ENCODE measurements around the gene RNF19B. TPM values are rescaled to one million over a fixed set of nuclear protein-coding genes. Genes with fewer than 3 reads are reported as not detected.
A peak's percentile ranks its signal among the peaks of the same experiment; 100 is the strongest.

Gene RNF19B
- total RNA-seq, 1 donor from 2014 or later: 12.3 TPM

DNA sequence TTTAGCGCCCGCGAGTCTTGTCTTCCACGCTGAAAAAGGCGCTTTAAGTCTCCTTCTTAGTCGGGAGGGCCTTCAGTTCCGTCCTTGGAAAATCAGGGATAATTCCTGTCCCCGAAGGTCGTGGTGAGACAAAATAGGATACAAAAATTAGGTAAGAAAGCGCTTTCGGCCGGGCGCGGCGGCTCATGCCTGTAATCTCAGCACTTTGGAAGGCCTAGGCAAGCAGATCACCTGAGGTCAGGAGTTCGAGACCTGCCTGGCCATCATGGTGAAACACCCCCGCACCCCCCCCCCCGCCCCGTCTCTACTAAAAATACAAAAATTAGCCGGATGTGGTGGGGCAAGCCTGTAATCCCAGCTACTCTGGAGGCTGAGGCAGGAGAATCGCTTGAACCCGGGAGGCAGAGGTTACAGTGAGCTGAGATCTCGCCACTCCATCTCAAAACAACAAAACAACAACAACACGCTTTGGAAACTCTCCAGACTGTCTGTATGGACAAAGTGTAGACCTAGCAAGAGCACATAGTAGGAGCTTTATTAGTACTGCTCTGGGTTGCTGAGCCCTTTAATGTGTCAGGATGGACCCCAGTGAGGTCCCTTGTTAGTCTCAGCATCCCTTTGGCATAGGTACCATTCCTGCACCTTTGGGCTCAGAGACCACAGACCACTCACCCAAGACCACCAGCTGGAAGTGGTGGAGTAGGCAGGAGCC, 62.6 kb downstream of the RNF19B start:
- DNase-seq (ENCODE audit: low spot score): no peak

DNA sequence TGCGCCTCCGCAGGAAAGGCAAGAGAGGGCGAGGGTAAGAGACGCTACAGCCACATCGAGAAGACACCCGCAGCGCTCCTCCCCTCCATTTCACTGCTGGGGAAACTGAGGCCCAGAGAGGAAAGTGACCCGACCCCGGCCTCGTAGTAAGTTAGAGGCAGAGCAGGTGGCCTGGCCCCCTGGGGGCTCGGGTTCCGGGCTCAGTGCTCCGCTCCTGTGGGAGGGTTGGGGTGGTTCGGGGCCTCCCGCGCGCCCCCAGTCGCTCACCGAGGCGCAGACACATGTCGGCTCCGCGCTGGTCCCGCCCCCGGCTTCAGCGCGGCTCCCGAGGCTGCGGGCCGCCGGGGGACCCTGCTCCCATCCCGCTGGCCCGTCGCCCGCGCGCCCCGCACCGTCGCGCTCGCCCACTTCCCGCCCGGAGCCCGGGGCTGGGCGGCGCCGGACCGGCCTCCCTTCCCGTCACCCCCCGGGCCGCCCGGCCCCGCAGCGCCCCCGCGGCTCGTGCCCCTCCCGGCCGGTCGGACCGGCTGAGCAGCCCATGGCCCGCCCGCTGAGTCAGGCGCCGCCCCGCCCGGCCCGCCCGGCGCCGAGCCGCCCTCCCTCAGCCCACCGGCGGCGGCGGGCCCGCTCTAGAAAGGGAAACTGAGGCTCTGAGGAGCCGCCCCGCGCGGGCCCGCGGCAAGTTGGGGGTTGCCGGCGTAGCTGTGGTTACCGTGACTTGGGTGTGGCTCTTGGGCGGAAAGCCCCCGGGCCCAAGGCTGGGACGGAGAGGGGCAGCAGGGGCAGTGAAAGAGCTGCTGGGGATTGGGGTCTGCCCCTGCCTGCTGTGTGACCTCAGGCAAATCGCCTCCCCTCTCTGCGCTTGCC, 63.4 kb downstream of the RNF19B start, which contains the start of gene TMEM54:
Gene TMEM54, minus strand, starts transcription at position 434 of the 867 bp plus-strand sequence. Its CDS starts 151 bp downstream, at position 283.
- DNase-seq (ENCODE audit: low spot score): peak; percentile 45

DNA sequence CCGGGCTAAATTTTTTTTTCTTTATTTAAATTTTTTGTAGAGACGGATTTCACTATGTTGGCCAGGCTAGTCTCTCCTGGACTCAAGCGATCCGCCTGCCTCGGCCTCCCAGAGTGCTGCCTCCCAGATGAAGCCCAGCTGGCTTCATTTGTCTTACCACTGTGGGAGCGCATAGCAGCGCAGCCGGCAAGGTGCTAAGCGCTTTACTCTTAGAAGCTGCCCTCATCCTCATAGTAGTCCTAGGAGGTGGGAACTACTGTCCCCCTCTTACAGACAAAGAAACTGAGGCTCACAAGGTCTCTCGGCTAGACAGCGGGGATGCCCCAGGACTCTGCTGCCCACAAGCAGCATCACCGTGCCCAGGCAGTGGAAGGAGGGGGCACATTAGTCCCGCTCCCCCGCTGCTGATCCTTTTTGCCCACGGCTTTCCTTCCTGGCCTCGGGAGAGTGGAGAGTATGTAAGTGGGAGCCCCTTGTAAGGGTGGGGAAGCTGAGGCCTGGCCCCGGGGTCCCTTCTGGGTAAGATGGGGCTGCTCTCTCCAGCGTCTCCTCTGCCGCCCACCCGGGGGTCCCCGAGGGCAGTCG, 64.1 kb downstream of the RNF19B start:
- no peak for DNase-seq (ENCODE audit: low spot score)

DNA sequence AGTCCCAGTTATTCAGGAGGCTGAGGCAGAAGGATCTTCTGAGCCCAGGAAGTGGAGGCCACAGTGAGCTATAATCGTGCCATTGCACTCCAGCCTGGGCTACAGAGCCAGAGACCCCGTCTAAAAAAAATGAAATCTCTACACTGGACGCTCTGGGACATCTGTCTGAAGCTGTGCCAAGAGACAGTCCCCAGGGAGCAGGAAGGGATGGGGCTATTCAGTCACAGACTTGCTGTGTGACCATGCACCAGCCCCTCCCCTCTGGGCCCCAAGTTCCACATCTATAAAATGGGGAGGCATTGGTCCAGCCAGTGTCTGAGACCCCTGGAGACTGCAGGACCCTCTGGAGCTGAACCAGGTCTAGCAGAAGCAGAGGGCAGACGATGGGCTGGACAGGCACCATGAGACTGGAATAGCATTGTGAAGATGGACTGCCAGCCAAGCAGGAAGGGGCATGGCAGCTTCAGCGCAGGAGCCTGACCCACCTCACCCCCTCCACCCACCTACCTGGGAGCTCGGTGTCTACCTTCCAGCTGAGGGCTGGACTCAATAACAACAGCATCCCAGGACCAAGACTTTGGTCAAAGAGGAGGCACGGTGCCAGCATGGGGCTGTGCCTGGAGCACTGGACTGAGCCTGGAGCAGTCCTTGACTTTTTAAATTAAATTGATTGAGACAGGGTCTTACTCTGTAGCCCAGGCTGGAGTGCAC, 64.9 kb downstream of the RNF19B start:
- DNase-seq (ENCODE audit: low spot score): no peak

DNA sequence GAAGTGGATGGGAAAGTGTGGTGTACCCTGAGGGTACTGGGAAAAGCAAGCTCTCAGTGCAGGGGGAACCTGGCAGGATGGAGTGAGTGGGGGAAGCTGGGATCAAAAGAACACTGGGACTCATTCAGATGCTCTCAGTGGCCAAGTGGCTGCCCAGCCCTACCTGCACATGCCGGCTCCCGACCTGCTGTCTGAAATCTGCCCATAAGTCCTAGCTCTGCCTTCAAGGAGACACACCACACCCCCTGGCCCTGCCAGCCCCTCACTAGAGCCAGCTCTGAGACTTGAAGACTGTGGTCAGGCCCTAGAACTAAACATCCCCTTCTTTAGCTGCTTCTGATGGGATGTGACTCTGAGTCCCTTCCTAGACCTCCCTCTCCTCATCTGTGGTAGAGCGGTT, 65.7 kb downstream of the RNF19B start:
- no peak for DNase-seq (ENCODE audit: low spot score)

DNA sequence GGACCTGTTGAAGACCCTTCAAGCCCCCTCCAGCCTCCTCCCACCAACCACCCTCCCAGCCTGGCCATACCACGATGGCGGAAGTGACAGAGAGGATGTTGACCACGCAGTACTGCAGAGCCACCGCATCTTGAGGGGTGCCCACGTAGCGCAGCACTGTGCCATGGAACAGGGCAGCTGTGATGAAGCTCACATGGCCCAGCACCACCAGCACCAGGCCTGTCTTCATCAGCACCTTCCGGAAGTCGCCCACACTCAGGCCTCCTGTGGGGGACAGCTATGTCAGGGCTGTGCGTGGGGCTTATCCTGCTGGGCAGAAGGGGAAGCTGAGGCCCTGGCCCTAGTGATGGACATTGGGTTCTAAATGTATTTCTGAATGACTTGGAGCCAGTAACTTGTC, 66.6 kb downstream of the RNF19B start:
- DNase-seq (ENCODE audit: low spot score): no peak

DNA sequence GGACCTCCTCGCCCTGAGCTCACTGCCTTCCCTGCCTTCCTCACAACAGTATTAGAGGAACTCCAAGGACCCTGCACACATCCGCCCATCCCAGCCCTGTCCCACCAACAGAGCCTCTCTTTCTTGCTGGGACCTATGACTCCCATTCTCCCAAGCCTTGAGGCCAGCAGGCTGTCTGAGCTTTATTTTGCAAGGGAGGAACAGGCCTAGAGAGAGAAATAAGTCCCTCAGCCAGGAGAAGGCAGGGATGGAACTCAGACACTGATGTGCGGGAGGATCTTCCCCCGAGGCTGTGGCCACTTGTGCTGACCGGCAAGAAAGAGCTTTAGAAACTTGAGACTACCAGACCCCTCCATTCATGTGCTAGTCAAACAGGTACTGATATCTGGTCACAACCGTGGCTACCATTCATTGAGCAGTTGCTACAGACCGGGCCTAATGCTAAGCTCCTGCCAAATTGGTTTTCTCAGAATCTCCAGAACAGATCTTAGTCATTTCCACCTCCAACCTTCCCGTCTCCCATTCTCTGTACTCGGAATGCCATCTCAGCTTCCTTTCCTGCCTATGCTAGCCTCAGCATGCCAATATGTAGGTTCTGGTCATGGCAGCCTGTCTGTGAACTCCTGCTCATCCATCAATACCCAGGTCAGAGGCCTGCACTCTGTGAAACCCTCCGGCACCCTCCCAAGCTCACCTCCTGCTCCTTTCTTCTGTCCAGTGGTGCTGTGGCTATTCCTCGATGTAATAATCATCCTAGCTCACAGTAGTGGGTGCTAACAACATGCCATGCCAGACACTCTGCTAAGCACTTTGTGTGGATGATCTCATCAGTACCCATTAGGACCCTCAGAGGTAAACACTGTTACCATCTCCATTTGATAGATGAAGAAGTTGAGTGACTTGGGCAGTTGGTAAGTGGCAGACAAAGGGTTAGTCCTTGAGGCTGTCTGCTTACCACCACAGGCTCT, 67.2 kb downstream of the RNF19B start:
- DNase-seq (ENCODE audit: low spot score): no peak

DNA sequence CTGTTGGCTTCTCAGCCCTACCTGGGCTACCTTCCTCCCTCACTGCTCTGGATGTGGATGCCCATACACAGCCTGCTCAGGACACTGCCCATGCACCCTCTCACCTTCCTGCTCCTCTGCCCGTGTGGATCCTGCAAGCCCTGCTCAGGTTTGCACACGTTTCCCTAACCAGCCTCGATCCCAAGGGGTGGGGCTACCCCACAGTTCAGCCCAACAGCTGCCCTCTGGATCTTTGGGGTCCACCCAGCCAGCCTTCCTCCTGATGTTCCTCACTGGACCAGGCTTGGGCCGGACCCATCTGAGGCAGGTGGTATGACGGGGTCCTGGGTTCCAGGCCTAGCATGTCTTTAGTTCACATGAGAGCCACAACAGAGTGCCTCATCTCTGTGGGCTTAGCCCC, 68.2 kb downstream of the RNF19B start:
- DNase-seq (ENCODE audit: low spot score): no peak

DNA sequence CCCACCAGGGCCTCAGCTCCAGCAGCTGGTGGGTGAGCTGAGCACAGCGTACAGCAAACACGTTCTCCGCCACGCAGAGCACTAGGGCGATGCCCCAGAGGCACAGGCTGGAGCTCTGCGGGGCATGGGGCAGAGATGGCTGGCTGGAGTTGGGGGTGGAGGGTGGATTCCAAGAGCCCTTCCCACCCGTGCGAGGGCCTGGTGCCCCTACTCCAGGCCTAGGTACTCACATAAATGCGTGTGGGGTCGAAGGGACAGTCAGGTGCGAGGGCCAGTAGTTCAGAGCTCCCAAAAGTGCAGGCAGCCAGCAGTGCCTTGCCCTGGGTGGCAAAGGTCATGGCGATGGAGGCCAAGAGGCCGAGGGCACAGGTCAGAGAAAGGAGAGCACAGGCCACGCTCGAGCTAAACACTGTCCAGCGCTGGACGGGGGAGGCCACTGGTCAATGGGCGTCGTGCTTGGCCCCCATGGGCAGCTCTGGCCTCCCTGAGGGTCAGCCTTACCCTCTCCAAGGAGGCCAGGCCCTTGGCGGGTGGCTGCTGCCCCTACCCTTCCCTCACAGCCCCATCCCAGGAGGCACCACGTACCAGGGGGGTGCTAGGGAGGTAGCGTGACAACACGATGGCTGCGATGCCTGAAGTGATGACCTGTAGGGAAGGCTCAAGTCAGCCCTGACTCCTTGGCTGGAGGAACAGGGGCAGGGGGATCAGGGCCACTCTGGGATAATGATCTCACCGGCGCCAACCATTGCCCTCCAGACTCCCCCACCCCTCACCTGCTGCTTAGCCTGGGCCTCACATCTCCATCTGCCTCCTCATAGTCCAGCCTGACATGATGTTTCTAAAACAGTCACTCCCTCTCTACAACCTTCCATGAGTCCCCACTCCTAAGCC, 69.0 kb downstream of the RNF19B start:
- DNase-seq (ENCODE audit: low spot score): no peak

DNA sequence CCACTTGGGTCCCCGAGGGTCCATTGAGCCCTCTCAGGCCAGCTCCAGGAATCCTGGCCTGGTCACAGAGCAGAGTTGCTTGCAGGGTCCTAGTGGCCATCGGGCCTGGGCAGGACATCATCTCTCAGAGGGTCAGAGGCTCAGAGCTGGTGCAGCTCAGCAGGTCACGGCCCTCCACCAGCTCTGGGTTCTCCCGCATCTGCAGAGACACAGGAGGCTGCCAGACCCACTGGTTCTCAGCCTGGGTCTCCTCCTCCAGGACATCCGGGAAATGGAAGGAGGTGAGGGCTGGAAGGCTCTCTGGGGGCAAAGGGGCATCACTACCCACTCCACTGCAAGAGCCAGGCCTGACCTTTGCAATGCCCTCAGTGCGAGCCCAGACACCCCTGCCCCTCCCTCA, 69.9 kb downstream of the RNF19B start:
- DNase-seq (ENCODE audit: low spot score): no peak

DNA sequence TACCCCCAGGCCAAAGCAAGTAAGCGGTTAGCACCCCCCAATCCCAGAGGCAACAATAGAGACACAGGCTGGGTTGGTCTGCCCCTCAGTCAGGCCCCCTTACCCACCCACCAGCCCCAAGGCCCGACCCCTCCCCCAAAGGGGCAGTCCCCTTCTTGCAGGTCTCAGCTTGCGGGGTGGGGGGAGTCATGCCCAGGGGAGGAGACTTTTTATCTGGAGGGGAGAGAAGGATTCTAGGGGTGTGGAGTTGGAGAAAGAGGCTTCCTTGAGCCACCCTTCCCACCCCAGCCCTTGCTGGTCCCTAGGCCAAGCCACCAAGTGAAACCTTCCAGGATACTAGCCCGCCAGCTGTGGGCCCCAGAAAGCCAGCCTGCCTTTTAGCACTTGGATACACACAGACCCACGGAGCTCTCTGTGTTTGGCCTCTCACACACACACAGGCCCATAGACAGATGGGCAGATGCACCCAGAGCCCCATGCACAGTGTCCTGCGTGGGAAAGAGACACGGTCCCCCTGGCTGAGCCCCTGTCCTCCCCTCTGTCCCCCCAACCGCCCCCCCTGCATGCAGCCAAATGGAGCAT, 70.5 kb downstream of the RNF19B start:
- DNase-seq (ENCODE audit: low spot score): no peak

DNA sequence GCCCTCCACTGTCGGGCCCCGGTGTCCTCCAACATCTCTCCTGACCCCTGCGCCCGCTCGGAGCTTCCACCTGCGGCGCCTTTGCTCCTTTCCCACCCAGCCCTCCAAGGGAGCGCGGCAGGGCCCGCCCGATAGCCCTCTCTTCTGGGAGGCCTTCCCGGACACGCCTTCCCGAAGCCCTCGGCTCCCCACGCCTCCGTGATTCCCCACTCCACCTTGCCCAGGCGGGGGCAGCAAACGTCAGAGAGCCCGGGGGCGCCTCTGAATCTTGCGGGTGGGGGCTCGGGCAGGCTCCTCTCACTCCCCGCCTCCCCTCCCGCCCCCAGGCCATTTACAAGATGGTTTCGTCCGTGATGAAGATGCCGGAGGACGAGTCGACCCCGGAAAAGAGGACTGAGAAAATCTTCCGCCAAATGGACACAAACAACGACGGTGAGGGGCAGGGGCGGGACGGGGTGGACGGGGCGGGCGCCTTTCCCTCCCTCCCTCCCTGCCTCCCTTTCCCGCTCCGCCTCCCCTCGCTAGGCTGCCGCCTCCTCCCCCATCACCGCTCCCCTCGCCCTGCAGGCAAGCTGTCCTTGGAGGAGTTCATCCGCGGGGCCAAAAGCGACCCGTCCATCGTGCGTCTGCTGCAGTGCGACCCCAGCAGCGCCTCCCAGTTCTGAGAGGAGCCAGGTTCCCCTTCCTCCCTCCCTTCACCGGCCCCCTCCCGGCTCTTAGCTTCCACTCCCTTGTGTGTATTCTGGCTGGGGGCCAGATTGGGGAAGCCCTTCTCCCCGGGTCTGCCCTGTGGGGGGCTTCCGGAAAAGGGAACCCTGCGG, 71.2 kb downstream of the RNF19B start:
- peak; percentile 69 for DNase-seq (ENCODE audit: low spot score)

DNA sequence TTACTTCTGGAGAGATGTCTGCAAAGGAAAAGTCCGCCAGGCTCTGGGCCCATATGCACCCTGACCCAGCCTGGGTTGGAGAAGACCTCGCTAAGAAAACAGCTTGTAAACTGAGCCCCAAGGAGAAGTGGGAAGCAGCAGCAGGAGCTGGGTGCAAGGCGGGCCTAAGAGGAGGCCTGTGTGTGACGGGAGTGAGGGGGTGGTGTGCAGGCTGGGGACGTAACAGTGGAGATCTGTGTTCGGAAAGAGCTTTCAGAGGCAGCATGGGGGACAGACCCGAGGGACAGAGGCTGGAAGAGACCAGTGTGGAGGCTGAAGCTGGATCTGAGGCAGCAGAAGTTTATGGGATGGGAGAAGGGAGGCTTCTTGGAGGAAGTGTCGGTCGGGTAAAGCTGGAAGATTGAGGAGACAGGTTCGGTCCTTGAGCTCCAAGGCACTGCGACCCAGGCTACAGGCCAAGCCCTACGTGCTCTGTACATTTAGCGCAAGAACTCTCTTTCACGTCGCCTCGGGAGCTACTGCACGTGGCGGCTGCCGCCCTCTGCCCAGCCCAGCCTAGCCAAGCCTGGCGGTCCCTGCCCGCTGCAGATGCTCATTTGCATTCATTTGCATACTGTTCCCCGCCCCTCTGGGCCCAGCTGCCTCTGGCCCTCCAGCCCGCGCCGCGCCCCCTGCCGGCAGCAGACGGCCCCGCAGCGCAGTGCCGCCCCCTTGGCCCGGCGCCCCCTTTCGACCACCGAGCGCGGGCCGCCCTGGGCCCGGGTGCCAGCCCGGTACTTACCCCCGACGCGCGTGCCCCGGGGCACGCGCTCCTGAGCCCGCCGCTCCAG, 72.0 kb downstream of the RNF19B start:
- peak; percentile 32 for DNase-seq (ENCODE audit: low spot score)

DNA sequence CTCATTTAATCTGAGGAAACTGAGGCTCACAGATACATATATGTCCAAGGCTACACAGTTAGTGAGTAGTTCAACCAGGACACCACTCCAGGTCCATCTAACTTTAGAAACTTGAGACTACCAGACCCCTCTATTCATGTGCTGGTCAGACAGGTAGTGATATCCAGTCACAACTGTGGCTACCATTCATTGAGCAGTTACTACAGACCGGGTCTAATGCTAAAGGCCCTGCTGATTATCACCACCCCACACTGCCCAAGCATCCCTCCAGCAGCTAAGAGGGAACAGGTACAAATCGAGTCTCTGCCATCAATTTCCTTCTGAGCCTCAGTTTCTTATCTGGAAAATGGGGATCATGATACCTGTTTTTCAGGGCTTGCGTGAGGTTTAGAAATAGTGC, 73.0 kb downstream of the RNF19B start:
- no peak for DNase-seq (ENCODE audit: low spot score)

DNA sequence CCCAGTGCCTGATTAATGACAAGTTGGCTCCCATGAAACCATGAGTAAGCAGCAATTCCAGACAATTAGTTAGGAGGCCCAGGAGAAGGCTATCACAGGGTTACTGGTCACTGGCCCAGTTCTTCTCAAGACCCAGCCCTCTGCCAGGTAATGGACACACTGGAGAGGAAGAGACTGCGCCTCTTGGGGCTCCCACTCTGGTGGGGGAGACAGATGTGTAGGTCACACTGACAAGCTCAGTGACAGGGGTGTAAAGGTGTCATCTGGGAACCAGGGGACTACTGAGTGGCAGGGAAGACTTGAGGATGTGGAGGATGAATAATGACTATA, 73.4 kb downstream of the RNF19B start:
- DNase-seq (ENCODE audit: low spot score): no peak

DNA sequence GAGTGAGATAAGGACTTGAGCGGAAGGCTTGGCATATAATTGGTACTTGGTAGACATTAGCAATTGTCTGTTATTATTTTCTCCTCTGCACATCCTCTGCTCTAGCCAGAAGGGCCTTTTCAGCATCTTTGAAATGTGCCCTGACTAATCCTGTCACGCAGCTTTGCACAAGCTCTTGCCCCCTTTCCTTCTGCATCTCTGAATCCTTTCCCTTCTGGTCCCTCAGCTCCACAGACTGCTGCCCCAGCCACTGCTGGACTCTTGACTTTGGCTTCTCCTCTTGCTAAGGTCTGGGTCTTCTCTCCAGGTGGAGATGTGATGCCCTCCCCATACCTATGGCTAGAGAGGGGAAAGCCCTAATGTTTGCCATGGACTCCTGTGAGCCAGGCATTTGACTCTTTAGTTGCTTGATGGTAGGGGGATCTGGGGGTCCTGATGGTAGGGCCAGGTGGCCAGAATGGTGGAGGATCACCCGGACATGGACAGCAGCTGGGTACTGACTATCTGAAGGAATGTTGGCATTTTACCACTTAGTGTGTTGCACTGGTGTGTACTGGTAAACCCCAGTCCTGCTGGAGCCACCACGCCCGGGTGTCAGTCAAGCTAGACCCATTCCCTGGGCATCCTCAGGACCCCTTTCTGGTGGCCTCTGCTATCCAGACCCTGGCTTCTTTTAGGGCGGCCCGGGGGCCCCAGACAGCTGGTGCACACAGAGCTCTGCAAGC, 73.9 kb downstream of the RNF19B start:
- DNase-seq (ENCODE audit: low spot score): no peak

DNA sequence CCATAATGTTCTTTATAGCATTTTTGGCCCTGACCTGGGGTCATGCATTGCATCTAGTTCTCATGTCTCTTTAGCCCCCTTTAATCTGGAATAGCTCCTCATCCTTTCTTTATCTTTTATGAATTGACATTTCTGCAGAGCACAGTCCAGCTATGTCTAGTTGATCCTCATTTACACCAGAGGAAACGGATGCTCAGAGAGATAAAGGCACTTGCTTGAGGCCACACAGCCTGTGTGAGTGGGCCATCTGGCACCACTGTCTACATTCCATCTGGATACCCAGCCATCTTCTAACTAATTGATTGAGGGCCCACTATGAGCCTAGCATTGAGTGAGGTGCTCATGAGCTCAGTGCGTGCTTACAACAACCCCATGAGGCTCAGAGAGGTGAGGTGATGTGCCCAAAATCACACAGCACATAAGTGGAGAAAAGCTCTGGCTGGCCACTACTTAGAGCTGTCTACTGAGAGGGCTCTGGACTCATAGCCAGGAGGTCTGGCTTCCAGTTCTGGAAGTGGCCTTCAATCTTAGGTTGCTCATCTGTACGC, 74.8 kb downstream of the RNF19B start:
- DNase-seq (ENCODE audit: low spot score): no peak
